ENCODE measurements around the gene SLC46A3.

GRCh38 chr13:28751175-28751960, 32.6 kb upstream of the SLC46A3 start:
- TF ChIP-seq, protein P1, sequence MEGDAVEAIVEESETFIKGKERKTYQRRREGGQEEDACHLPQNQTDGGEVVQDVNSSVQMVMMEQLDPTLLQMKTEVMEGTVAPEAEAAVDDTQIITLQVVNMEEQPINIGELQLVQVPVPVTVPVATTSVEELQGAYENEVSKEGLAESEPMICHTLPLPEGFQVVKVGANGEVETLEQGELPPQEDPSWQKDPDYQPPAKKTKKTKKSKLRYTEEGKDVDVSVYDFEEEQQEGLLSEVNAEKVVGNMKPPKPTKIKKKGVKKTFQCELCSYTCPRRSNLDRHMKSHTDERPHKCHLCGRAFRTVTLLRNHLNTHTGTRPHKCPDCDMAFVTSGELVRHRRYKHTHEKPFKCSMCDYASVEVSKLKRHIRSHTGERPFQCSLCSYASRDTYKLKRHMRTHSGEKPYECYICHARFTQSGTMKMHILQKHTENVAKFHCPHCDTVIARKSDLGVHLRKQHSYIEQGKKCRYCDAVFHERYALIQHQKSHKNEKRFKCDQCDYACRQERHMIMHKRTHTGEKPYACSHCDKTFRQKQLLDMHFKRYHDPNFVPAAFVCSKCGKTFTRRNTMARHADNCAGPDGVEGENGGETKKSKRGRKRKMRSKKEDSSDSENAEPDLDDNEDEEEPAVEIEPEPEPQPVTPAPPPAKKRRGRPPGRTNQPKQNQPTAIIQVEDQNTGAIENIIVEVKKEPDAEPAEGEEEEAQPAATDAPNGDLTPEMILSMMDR (IDR thresholded peaks at IDR 0.05) = no peak
- no peak for TF ChIP-seq POLR2A (IDR thresholded peaks at IDR 0.05)

Measured in suprapubic skin (tissue), 3 donors.